ENCODE measurements around the gene SKI. TPM values are rescaled to one million over a fixed set of nuclear protein-coding genes. Genes with fewer than 3 reads are reported as not detected.

Gene SKI
- total and polyA plus RNA-seq, 2 of the 8 experiments (the other 6 are each of a cell fraction or from before 2014, with no cell fraction given): 8.3 to 87.6 TPM

DNA sequence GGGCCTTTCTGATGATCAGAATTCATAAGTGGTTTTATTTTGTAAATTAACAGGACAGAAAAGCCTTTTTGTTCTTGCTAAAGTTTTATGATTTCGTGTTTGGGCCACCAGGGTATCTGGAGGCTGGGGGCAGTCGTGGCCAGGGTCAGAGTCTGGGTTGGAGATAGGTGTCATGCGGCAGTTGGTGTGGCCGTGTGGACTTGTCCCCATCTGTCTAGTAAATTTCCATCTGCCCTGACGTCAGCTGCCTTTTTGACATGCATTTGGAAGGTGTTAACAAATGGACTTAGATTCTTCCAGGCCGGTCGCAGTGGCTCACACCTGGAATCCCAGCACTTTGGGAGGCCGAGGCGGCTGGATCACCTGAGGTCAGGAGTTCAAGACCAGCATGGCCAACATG is 56.8 kb downstream of the SKI start (continued):
- TF ChIP-seq CHD7 (IDR thresholded peaks at IDR 0.05; ENCODE audit: insufficient replicate concordance, low read length): no peak
- TF ChIP-seq EZH2 (IDR thresholded peaks at IDR 0.05; ENCODE audit: low read depth, low read length, severe bottlenecking): no peak
- no peak for TF ChIP-seq GTF2F1 (IDR thresholded peaks at IDR 0.05; ENCODE audit: borderline replicate concordance, low read depth, low read length)
- TF ChIP-seq SIN3A (conservative IDR thresholded peaks at IDR 0.05 in 1 of 2, IDR thresholded peaks at IDR 0.05 in 1 of 2; ENCODE audit: low read depth in 1 of 2, low read length in 2 of 2): no peak
- no peak for TF ChIP-seq POLR2A (IDR thresholded peaks at IDR 0.05; ENCODE audit: control extremely low read depth in 1 of 2, low read depth in 2 of 2, low read length in 2 of 2)

Measured in H1 (cell line).